GM12874 (cell line): ENCODE data around the gene CD34.

Experiments used
- CTCF ChIP-seq: IDR thresholded peaks from 2 replicates; pipeline ENCODE4 v1.5.1; 2011; ENCODE audit warnings: low read depth, mild to moderate bottlenecking, control low read depth, low read length, moderate library complexity; ENCODE audit not compliant: insufficient read depth

Gene CD34

DNA sequence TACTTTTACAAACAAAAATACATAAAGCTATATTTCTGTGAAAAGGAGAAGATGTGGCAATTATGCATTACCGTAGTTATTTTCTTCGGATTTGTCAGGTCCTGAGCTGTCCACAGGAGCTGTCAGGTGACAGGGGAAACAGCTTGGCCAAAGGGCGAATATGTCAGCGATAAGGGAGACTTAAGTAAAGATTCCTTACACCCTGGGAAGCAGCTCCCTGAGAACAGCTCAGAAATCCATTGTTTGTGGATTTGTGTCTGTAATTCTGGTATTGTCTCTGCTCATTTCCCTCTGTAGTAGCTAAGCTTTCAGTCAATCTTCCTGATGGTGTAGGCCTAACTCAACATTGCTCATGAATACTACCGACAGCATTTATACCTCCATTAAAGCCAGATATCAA lies 7.1 kb upstream of the CD34 start:
- TF ChIP-seq CTCF, result no peak

- no peak for TF ChIP-seq CTCF
Measured at GRCh38 chr1:207917080-207917479, 6.2 kb upstream of the CD34 start.

- TF ChIP-seq CTCF, result no peak
Measured at GRCh38 chr1:207913951-207914350, 3.0 kb upstream of the CD34 start.

GRCh38 chr1:207911856-207912760 lies 1.2 kb upstream of the CD34 start:
- no peak for TF ChIP-seq CTCF

- no peak for TF ChIP-seq CTCF
Measured at GRCh38 chr1:207909687-207910086, 1.2 kb downstream of the CD34 start.

DNA sequence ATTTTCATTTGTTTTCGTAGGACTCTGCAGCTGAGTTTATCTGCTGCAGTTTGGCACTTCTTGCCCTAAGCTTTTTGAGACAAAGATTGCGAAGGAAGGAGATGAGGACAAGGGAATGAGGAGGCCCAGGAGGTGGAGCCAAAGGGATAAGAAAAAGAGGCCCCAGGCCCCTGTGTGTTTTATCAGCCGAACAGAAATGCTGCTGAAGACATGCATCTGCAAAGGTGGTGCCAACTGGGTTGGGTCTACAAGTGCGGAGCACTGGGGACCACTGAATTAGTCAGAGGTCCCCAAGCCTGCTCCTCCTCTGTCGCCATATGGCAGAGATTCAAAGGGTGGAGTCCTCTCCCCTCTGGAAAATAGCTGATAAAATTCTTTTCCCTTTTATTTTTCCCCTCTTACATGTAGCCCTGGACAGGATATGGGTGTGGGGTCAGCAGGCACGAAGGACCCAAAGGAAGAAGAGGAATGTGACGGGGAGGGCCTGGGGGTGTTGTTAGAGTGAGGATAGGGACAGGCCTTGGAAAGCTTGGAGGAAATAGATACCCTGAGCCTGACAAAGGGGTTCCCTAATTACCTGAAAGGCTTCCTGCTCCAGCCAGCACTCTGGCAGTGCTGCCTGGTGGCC lies 2.7 kb downstream of the CD34 start:
- no peak for TF ChIP-seq CTCF

DNA sequence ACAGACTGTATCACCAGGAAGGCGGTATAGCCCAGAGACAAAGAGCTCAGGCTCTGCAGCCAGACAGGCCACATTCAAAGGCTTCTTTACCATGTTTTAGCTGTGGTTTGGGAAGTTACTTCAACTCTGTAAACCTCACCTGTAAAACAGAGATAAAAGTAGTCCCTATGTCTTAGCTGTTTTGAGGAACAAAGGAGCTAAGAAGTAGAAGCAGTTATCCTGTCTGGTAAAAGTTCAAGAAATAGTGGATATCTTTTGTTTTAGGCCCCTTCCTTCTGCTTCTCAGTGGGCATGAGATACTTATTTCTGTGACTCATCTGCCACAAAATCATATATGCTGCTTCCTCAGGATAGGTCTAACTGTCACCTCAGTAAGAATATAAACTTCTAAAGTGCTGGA lies 6.5 kb downstream of the CD34 start:
- no peak for TF ChIP-seq CTCF
